Measurements from ENCODE around the gene PWWP2B.
"Not testable (repeated sequence)": the region's sequence is repeated elsewhere in the genome, so short reads cannot be mapped to it uniquely, and the experiment has no call there.

PWWP2B gene

GRCh38 chr10:132397036-132397541 is at the start of gene PWWP2B:
TSS of gene PWWP2B (plus strand) at chr10:132397200. CDS start at chr10:132397227, 27 bp downstream.
- DNase-seq, result no peak

DNA sequence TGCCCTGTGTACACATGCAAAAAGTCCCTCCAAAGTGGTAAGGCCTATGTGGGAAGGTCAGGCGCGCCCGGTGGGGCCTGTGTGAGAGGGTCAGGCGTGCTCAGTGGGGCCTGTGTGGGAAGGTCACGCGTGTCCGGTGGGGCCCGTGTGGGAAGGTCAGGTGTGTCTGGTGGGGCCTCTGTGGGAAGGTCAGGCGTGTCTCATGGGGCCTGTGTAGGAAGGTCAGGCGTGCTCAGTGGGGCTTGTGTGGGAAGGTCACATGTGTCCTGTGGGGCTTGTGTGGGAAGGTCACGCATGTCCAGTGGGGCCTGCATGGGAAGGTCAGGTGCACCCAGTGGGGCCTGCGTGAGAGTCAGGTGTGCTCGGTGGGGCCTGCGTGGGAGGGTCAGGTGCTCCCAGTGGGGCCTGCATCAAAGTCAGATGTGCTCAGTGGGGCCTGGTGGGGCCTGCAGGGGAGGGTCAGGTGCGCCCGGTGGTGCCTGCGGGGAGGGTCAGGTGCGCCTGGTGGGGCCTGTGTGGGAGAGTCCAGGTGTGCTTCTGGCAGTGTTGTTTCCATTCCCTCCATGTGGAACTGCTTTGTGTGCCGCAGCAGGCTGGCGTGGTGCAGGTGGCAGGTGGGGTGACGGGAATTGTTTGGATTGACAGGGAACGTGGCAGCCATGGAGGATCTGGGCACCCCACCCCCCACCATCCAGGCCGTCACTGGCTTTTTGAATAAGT is 49.6 kb upstream of the PWWP2B start:
- DNase-seq, result no peak

- DNase-seq, result no peak
Measured at GRCh38 chr10:132347931-132348267, 49.1 kb upstream of the PWWP2B start.

DNA sequence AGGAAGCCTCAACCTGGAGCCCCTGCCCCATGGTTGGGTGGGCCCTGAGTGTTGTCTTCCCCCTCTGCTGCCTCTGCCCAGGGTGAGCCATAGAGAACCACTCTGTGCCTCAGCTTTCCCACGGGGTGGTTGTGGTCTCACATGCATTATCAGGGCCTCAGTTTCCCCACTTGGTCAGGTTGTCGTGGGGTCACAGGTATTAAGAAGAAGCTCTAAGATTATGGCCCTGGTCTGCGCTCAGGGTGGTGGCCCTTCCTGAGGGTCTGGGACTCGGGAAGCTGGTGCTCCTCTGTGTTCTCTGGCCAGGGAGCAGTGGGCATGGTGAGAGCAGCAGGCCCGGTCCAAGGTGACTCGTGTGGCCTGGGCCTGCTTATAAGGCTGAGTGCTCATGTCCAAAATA is 47.2 kb upstream of the PWWP2B start:
- DNase-seq, result no peak

DNA sequence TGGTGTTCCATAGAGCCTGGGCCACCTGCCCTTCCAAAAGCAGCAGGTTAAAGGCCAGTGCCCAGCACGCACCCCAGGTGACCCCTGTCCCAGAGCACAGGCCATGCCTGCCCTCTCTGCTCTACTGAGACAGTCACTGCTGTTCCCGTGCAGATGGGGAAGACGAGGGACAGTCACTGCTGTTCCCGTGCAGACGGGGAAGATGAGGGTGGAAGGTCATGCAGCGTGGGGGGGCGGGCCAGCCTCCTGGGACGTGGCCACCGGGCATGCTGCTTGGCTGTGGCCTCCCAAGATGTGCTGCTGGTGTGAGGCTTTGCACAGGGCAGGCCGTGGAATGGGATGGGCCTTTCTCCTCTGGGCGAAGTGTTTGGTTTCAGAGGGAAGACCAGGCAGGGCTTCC is 46.6 kb upstream of the PWWP2B start:
- no peak for DNase-seq

DNA sequence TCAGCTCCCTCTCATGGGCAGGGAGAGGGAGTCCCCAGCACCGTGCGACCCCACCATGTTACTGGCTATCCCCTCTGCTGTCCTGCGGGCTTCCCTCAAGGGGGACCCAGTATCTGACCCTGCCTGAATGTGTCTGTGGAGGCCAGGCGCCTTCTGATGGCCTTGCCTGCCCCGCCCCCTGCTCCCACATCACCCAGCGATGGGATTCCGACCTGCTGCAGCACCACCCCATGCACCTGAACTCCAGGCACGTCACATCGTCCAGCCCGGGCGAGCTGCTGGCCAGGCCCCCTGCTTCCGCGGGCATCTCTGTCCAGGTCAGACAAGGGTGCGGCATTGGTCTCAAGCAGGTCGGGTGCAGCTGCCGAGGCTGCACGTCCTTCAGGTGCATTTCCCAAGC is 46.1 kb upstream of the PWWP2B start:
- DNase-seq, result no peak

DNA sequence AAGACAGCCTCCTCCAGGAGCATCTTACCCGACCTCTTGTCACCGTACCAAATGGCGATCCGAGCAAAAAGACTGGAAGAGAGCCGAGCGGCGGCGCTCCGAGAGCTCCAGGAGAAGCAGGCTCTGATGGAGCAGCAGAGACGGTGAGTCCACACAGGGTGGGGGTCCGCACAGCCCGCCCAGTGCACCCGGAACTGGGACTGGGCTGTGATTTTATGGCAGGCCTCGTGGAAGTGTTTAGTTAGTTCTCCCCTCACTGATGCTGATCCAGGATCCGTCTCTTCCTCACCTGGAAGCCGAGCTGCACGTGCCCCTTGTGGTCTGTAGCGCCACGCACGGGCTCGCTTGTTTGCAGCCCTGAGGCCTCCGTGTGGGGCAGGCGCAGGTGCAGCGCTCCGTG is 45.4 kb upstream of the PWWP2B start:
- no peak for DNase-seq

- not testable (repeated sequence) for DNase-seq
Measured at GRCh38 chr10:132352462-132353308, 44.3 kb upstream of the PWWP2B start.

GRCh38 chr10:132353456-132354355 is 43.3 kb upstream of the PWWP2B start:
- no peak for DNase-seq

GRCh38 chr10:132354356-132355094 is 42.5 kb upstream of the PWWP2B start:
- DNase-seq, result no peak

DNA sequence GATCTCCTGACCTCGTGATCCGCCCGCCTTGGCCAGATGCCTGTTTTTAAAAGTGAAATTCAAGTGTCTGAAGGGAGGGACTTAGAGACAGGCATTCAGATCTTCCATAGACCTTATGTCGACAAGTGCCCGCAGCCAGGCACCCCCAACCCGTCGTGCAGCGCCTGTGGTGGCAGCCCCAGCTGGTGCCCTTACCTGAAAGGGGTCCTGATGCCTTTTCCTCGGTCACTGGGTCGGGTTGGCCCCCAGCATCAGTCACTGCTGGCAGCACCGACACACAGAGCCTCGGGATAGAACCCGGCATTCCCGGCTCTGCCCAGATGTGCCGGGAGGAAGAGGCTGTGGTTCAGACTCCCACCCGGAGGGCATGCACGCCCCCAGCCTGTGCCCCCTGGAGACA is 41.7 kb upstream of the PWWP2B start:
- no peak for DNase-seq

- no peak for DNase-seq
Measured at GRCh38 chr10:132355754-132356153, 41.2 kb upstream of the PWWP2B start.

DNA sequence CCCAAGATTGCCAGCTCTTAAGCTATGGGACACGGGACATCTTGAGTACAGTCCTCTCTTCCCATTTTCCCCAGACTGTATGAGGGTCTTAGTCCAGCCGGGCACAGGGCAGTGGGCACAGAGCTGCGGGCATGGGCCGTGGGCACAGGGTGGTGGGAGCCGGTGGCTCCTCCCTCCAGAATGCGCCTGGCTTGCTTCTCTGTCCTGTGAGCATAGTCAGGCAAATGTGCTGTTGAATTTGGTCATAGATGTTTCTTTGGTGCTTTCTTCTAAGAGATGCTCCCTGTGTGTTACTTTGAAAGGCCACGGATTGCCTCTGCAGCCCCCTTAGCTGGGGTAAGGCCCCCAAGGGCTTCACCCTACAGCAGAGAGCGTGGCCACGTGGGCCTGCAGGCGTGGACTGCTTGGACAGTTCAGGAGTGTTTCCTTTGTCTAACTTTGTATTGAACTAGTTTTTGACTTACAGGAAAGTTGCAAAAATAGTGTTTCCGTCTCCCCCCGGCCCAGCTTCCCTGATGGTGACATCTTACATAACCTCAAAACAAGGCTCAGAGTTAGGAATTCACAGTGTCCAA is 40.3 kb upstream of the PWWP2B start:
- DNase-seq, result no peak

DNA sequence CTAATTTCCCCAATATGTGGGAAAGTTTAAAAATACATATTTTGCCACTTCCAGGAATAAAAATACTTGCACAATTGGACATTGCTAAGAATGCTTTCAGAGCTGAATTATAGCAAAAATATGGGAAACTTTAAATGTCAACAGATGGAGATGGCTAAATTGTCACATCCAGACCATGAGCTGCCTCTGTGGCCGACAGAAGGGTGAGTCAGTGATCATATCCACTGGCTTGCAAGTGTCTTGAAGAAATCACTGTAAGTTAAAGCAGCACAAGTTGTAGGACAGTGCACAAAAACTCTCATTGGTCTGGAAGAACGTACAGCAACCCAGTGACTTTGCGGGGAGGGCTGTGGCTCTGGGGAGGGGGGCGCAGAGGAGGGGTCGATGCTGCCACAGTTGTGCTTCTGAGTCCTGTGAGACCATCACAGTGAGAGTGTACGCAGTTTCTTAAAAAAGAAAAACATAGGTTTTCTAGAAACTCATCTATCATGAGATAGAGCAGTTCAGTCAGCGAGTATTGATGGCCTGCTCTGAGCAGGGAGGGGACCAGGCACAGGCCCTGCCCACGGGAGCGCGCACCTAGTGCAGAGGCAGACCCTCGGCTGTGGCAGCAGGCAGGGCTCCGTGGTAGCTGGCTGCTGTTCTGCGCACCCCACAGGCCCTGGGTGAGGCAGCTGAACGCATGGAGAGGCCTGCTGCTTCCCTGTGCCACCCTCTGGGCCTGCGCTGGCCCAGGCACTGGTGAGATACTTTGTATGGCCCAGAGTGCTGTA is 39.5 kb upstream of the PWWP2B start:
- DNase-seq, result no peak

DNA sequence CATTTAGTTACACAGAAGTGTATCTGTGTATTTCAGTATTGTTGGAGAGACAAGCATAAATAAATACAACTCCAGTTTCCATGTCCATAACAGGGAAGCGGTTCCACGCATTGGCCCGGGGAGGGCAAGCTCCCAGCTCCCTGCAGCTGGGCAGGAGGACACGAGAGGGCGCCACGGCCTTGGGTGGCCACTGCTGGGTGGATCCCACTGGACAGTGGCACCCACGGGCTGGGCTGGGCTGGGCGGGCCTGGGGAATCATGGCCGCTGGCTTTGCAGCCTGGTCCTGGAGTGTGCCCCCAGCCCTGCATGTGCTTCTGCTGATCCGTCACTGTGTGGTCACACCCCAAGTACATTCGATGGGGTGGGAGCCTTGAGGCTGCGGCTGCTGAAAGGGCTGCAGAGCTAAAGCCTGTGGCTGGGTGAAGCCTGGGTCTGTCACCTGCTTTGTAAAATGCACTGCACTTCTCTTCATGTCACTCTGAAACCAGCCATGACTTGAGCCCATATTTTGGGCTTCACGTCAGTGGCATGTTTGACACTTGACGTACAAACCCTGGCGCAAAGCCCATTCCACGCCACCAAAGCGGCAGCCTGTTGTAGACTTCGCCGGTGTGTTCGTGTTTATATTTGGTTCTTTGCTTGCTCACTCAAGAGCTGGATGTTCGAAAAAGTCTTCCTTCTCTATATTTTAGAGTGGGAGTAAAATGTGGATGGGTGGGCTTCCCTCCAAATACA is 37.5 kb upstream of the PWWP2B start:
- DNase-seq, result no peak

DNA sequence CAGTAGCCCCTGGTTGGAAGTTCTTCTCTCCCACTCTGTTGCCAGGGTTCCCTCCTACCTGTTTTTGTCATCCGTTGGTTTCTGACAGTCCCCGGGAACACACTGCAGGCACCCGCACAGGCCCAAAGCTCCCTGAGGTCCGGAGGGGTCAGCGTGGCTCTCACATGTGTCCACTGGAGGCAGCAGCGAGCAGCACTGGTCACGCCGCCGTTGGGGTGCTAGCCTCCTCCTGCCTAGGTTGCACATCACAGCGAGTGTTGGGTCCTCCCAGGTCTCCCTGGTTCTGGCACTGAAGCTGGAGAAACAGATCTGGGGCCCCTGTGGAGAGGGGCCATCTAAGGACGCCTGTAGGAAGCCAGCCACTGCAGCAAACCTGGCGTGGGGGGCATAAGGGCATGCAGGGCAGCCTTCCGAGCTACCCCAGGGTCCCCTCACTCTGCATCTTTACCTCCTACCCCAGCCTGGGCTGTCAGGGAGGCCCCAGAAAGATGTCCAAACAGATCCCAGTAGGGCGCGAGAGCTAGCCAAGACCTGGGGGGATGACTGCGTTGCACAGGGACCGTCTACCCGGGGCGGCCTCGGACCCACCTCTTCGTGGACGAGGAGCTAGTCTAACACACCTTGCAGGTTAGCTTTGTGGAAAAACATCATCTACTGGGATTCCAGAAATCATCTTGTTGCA is 36.1 kb upstream of the PWWP2B start:
- DNase-seq, result no peak

DNA sequence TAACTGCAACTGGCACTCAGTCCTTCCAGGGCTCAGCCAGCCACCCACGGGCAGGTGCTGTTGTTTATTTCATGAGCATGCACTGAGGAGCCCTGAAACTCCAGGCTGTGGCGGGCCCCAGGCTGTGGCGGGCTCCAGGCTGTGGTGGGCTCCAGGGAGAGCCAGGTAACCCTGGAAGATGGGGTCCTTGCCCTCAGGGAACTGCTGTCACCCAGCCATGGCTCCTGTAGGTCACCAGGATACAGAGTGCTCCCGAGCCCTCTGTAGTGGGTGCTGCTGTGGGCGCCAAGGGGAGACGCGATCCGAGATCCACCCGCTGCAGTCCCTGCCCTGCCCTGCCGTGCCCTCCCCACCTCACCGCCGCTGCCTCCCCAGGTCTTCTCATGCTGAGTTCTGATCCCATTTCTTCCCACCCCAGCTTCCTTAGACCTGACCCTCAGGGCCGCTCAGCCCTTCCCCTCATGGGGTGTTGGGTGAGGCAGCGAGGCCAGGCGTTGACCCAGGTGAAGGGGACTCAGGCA is 35.4 kb upstream of the PWWP2B start:
- no peak for DNase-seq

DNA sequence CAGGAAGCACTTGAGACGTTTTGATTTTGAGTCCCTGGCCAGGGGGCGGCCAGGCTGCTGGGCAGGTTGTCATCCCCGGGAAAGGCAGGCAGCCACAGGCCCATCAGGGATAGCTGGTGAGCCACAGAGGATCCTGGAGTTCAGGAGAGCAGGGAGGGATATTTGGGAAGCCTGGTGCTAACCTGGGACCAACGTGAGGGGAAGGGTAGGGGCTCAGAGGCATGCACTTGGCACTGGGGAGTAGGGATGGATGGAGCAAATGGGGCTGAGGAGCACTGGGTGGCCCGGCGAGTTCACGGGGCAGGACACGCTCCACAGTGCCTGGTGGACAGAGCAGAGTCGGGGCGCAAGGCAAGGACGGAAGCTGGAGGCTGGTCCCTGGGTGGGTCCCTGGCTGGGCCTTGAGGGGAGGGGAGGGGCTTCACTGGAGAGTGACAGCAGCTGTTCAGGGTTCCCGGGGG is 34.8 kb upstream of the PWWP2B start:
- DNase-seq, result no peak

- DNase-seq, result no peak
Measured at GRCh38 chr10:132363376-132363775, 33.6 kb upstream of the PWWP2B start.

Data from NCI-H2029 (cell line).